Esophagus muscularis mucosa (tissue), 4 donors: ENCODE data around the gene SYNE1. TPM values are rescaled to one million over a fixed set of nuclear protein-coding genes. Genes with fewer than 3 reads are reported as not detected.
A peak's percentile ranks its signal among the peaks of the same experiment; 100 is the strongest.

ENCODE experiments used
- DNase-seq: peaks from one replicate; pipeline ENCODE4 v3.0.0-alpha.2; 2017; ENCODE audit errors: extremely low spot score
- H3K27ac ChIP-seq, 4 donors: fragments of 200-600 bp; sonication (generic); replicated peaks in 1 of 4; 1 replicate in 3 of 4; 2 replicates in 1 of 4; pipeline ENCODE4 v1.5.1; 2016 to 2019; ENCODE audit warnings: mild to moderate bottlenecking in 1 of 4
- H3K27me3 ChIP-seq, 4 donors: fragments of 200-600 bp; sonication (generic); one replicate each; pipeline versions ENCODE4 v1.5.1 to v1.6.0; 2016 to 2019
- H3K36me3 ChIP-seq, 4 donors: fragments of 200-600 bp; sonication (generic); one replicate each; pipeline ENCODE4 v1.5.1; 2016 to 2019
- H3K4me1 ChIP-seq, 4 donors: fragments of 200-600 bp; sonication (generic); one replicate each; pipeline ENCODE4 v1.5.1; 2016 to 2019
- H3K4me3 ChIP-seq, 4 donors: fragments of 200-600 bp; sonication (generic); 1 replicate in 2 of 4; 2 replicates in 2 of 4; pipeline ENCODE4 v1.5.1; 2016 to 2019; ENCODE audit warnings: mild to moderate bottlenecking in 4 of 4, moderate library complexity in 1 of 4
- H3K9me3 ChIP-seq, 4 donors: fragments of 200-600 bp; sonication (generic); 1 replicate in 3 of 4; 2 replicates in 1 of 4; pipeline ENCODE4 v1.5.1; 2016 to 2019
- EP300 ChIP-seq: sonication (generic); formaldehyde crosslinking; IDR thresholded peaks from one replicate; pipeline ENCODE4 v1.6.1; 2017; ENCODE audit warnings: antibody characterized with exemption
- POLR2A ChIP-seq: fragments of 450-650 bp; IDR thresholded peaks from one replicate; pipeline ENCODE4 v1.6.1; 2017; ENCODE audit warnings: antibody characterized with exemption, moderate library complexity, mild to moderate bottlenecking, low read depth
- POLR2AphosphoS5 ChIP-seq, 2 donors: sonication (generic); formaldehyde crosslinking; IDR thresholded peaks; one replicate each; pipeline ENCODE4 v1.6.1; 2017; ENCODE audit warnings: antibody characterized with exemption in 2 of 2
- WGBS: methylation state at CpG from one replicate; pipeline ENCODE4 v1.1.5; 2018; 5-methylcytosine and 5-hydroxymethylcytosine counted together
- intact Hi-C: fragments of 100-400 bp; cut with DNase I; formaldehyde crosslinking; loops from one replicate; pipeline ENCODE4 v1.15.1; 2023
- total RNA-seq, 4 donors: library from RNA; depleted of rRNA; stranded (reverse); fragments of >200 nt; gene quantifications; one replicate each; pipeline versions ENCODE4 v1.1.0 to v1.2.1, GENCODE V29; 2016
- TF ChIP-seq, protein P1 (sequence below), 3 experiments: fragments of 200-600 bp in 2 of 3; fragments of 450-650 bp in 1 of 3; sonication (generic) in 2 of 3; IDR thresholded peaks; one replicate each; pipeline ENCODE4 v1.5.1; 2017 to 2019; ENCODE audit warnings: antibody characterized with exemption in 3 of 3, mild to moderate bottlenecking in 2 of 3, moderate library complexity in 1 of 3

Gene SYNE1
- total RNA-seq, 4 donors from 2014 or later = 151 to 196 (median 170) TPM

DNA sequence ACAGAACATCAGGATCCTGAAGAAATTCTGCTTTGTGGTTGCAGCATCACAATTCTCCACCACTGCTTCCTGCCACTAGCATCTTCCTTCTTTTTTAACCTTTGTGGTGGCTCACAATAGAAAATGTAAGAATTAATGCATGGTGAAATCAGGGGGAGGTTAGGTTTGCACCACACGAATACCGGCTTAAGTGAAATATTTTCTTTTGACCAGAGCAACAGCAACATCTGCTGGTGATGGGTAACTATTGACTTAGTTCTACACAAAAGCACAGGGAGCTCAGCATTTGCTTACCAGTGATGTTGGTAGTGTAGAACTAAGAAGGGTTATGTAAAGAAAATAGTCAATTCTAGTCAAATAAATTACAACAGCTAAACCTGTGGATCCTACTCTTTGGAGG, 280.5 kb downstream of the SYNE1 start:
- no peak for DNase-seq
- Histone ChIP-seq H3K27me3 (no peaks in the 10 kb centered on the region), H3K9me3 (no peaks in the 10 kb centered on the region), H3K4me3 (no peak overlapping the region), H3K36me3 (peaks cover 38 to 90% (median 72%) of the 10 kb centered on the region in 4 donors), H3K27ac (no peak overlapping the region), H3K4me1 (peaks cover 3 to 8% (median 6%) of the 10 kb centered on the region in 4 donors)
- whole genome bisulfite sequencing = 19% methylated on average over 2 of the region's 2 CpGs
- TF ChIP-seq POLR2A = no peak
- TF ChIP-seq, protein P1, sequence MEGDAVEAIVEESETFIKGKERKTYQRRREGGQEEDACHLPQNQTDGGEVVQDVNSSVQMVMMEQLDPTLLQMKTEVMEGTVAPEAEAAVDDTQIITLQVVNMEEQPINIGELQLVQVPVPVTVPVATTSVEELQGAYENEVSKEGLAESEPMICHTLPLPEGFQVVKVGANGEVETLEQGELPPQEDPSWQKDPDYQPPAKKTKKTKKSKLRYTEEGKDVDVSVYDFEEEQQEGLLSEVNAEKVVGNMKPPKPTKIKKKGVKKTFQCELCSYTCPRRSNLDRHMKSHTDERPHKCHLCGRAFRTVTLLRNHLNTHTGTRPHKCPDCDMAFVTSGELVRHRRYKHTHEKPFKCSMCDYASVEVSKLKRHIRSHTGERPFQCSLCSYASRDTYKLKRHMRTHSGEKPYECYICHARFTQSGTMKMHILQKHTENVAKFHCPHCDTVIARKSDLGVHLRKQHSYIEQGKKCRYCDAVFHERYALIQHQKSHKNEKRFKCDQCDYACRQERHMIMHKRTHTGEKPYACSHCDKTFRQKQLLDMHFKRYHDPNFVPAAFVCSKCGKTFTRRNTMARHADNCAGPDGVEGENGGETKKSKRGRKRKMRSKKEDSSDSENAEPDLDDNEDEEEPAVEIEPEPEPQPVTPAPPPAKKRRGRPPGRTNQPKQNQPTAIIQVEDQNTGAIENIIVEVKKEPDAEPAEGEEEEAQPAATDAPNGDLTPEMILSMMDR (IDR thresholded peaks at IDR 0.05) = peak; percentile 12 to 40 (median 25)
- TF ChIP-seq EP300 = no peak
- no peak for TF ChIP-seq POLR2AphosphoS5 (IDR thresholded peaks at IDR 0.05)
- intact Hi-C loops = no loop called here

DNA sequence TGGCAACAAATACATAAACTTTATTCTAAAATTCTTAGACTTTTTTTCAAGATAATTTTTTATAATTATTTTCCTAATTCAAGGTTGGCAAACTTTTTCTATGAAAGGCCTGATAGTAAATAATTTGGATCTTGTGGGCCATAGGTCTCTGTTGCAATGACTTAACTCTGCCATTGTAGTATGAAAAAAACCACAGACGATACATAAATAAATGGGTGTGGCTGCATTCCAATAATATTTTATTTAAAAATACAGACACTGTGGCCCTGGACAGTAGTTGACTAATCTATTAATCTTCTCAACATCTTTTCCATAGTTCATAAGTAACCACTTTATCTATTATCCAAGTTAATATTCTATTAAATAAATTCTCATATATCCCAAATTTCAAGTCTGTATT, 281.1 kb downstream of the SYNE1 start:
- no peak overlapping the region for H3K4me3 ChIP-seq
- H3K9me3 ChIP-seq = no peaks in the 10 kb centered on the region
- peaks cover 35 to 90% (median 68%) of the 10 kb centered on the region in 4 donors for H3K36me3 ChIP-seq
- intact Hi-C loops = no loop called here
- H3K4me1 ChIP-seq = peaks cover 9 to 14% (median 12%) of the 10 kb centered on the region in 4 donors
- no peak for DNase-seq
- no peaks in the 10 kb centered on the region for H3K27me3 ChIP-seq
- TF ChIP-seq POLR2AphosphoS5 (IDR thresholded peaks at IDR 0.05) (no peak), POLR2A (no peak), EP300 (no peak)
- TF ChIP-seq, protein P1 (IDR thresholded peaks at IDR 0.05) = no peak
- 55% methylated on average over 1 of the region's 1 CpG for whole genome bisulfite sequencing
- H3K27ac ChIP-seq = no peak overlapping the region

DNA sequence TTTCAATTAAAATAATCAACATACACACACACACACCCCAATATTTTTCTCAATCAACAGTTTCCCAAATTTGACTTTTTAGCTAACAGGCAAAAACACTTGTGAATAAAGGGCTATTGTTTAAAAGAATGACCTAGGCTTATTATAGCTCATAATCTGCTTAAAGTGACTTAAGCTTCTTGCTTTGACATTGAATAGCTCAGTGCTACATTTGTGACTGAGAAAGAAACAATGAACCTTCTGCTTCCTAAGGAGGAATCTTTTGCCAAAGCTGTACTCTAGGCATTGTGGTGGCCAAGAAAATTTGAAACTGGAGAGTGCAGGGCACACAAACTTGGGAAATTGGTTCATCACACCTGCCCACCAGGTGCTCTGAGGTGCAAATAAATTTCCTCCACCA, 282.0 kb downstream of the SYNE1 start:
- Histone ChIP-seq H3K36me3 (peaks cover 32 to 90% (median 65%) of the 10 kb centered on the region in 4 donors), H3K27me3 (no peaks in the 10 kb centered on the region), H3K27ac (peak overlapping the region in 2 of 4 donors; percentile 4 to 11), H3K9me3 (no peaks in the 10 kb centered on the region), H3K4me1 (peaks cover 10 to 20% (median 17%) of the 10 kb centered on the region in 4 donors), H3K4me3 (no peak overlapping the region)
- DNase-seq = no peak
- intact Hi-C loops = no loop called here
- TF ChIP-seq, protein P1 (IDR thresholded peaks at IDR 0.05) = no peak
- TF ChIP-seq POLR2AphosphoS5 (IDR thresholded peaks at IDR 0.05) (no peak), POLR2A (no peak), EP300 (no peak)

DNA sequence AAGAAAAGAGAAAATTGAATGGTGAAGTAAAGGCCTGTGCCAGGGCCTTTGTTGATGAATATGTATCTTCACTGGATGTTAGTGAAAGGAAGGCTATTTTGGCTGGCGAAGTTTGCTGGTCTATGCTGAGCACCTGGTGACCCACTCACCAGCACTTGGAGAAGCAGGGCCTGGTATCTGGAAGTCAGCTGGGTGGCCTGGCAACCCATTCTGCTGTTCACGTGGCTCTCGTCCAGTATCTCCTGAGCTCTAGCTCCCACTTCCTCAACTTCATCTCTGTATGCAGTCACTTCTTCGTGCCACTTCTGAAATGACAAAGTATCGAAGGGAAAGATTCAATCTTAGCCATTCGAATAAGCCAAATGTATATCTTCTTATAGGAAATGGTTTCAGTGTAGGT, 283.7 kb downstream of the SYNE1 start:
- 80% methylated on average over 6 of the region's 6 CpGs for WGBS
- Histone ChIP-seq H3K36me3 (peaks cover 40 to 90% (median 68%) of the 10 kb centered on the region in 4 donors), H3K27ac (no peak overlapping the region), H3K4me3 (no peak overlapping the region), H3K4me1 (peaks cover 13 to 20% (median 17%) of the 10 kb centered on the region in 4 donors), H3K9me3 (no peaks in the 10 kb centered on the region), H3K27me3 (no peaks in the 10 kb centered on the region)
- TF ChIP-seq POLR2AphosphoS5 (IDR thresholded peaks at IDR 0.05) (no peak), POLR2A (no peak), EP300 (no peak)
- TF ChIP-seq, protein P1 (IDR thresholded peaks at IDR 0.05) = no peak
- no peak for DNase-seq
- intact Hi-C loops = no loop called here

DNA sequence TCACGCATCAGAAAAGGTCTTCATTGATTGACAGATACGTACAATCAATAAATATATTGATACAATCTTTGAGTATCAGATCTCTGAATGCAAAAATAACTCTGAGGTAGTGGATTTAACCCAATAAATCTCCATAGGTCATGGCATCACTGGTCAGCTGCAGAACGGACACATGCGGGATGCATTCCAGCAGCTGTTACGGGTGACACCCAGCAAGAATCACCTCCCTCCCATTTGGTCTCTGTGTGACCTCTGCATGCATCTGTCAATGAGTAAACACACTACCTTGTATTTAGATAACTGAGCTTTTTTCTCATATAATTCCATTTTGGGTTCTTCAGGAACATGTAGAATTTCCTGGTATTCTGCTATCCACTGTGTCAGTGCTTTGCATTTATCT, 285.4 kb downstream of the SYNE1 start:
- no peak overlapping the region for H3K4me3 ChIP-seq
- intact Hi-C loops = no loop called here
- peak overlapping the region in 3 of 4 donors; percentile 40 to 52 (median 51) for H3K27ac ChIP-seq
- WGBS = 77% methylated on average over 5 of the region's 5 CpGs
- peaks cover 13 to 20% (median 17%) of the 10 kb centered on the region in 4 donors for H3K4me1 ChIP-seq
- no peak for DNase-seq
- peaks cover 31 to 90% (median 66%) of the 10 kb centered on the region in 4 donors for H3K36me3 ChIP-seq
- no peaks in the 10 kb centered on the region for H3K9me3 ChIP-seq
- H3K27me3 ChIP-seq = no peaks in the 10 kb centered on the region
- TF ChIP-seq EP300 (no peak), POLR2A (no peak), POLR2AphosphoS5 (IDR thresholded peaks at IDR 0.05) (no peak)
